GM12874 (cell line): Measurements from ENCODE around the gene RPS6KA2.

Experiments used
- CTCF ChIP-seq: IDR thresholded peaks from 2 replicates; pipeline ENCODE4 v1.5.1; 2011; ENCODE audit warnings: low read depth, mild to moderate bottlenecking, control low read depth, low read length, moderate library complexity; ENCODE audit not compliant: insufficient read depth

Gene RPS6KA2

GRCh38 chr6:166638573-166638964 is 11.5 kb upstream of the RPS6KA2 start:
- no peak for TF ChIP-seq CTCF

- no peak for TF ChIP-seq CTCF
Measured at GRCh38 chr6:166637812-166638572, 10.9 kb upstream of the RPS6KA2 start.

- TF ChIP-seq CTCF, result no peak
Measured at GRCh38 chr6:166636934-166637333, 9.9 kb upstream of the RPS6KA2 start.

GRCh38 chr6:166636191-166636933 is 9.3 kb upstream of the RPS6KA2 start:
- no peak for TF ChIP-seq CTCF

GRCh38 chr6:166635013-166635970 is 8.2 kb upstream of the RPS6KA2 start:
- no peak for TF ChIP-seq CTCF

GRCh38 chr6:166633732-166634535 is 6.9 kb upstream of the RPS6KA2 start:
- TF ChIP-seq CTCF, result no peak
